Smooth muscle cell (in vitro differentiated cells): ENCODE measurements around the gene DLGAP1. TPM values are rescaled to one million over a fixed set of nuclear protein-coding genes. Genes with fewer than 3 reads are reported as not detected.

Experiments used
- DNase-seq: peaks from one replicate; lab custom pipeline; 2025; ENCODE audit not compliant: unreplicated experiment; lab: John Stamatoyannopoulos, UW
- H2AFZ ChIP-seq: fragments of 200-600 bp; sonication (generic); 2 replicates; pipeline ENCODE4 v1.6.0; 2016; ENCODE audit warnings: antibody characterized with exemption, low read depth, mild to moderate bottlenecking
- H3F3A ChIP-seq: fragments of 200-600 bp; sonication (generic); 2 replicates; pipeline ENCODE4 v1.6.0; 2017; ENCODE audit warnings: antibody characterized with exemption, low read depth
- H3K27ac ChIP-seq: fragments of 200-600 bp; sonication (generic); 2 replicates; pipeline ENCODE4 v1.5.1; 2016; ENCODE audit warnings: low read depth, mild to moderate bottlenecking
- H3K27me3 ChIP-seq: fragments of 200-600 bp; sonication (generic); 2 replicates; pipeline ENCODE4 v1.6.1; 2016; ENCODE audit warnings: low read depth, mild to moderate bottlenecking
- H3K36me3 ChIP-seq: fragments of 200-600 bp; sonication (generic); 2 replicates; pipeline ENCODE4 v1.5.1; 2016; ENCODE audit warnings: low read depth
- H3K4me1 ChIP-seq: fragments of 200-600 bp; sonication (generic); 2 replicates; pipeline ENCODE4 v1.5.1; 2016; ENCODE audit warnings: low read depth
- H3K4me2 ChIP-seq: fragments of 200-600 bp; sonication (generic); 2 replicates; pipeline ENCODE4 v1.6.0; 2016; ENCODE audit warnings: mild to moderate bottlenecking
- H3K4me3 ChIP-seq: fragments of 200-600 bp; sonication (generic); 2 replicates; pipeline ENCODE4 v1.5.1; 2016; ENCODE audit warnings: mild to moderate bottlenecking
- H3K79me2 ChIP-seq: fragments of 200-600 bp; sonication (generic); 2 replicates; pipeline ENCODE4 v1.6.0; 2016; ENCODE audit warnings: low read depth, mild to moderate bottlenecking
- H3K9ac ChIP-seq: fragments of 200-600 bp; sonication (generic); 2 replicates; pipeline ENCODE4 v1.6.0; 2016; ENCODE audit warnings: low read depth
- H3K9me3 ChIP-seq: fragments of 200-600 bp; sonication (generic); replicated peaks from 2 replicates; pipeline ENCODE4 v1.5.1; 2016; ENCODE audit warnings: low read depth
- H4K20me1 ChIP-seq: fragments of 200-600 bp; sonication (generic); 2 replicates; pipeline ENCODE4 v1.6.0; 2016; ENCODE audit warnings: low read depth
- CTCF ChIP-seq: fragments of 200-600 bp; sonication (generic); IDR thresholded peaks from 2 replicates; pipeline ENCODE4 v1.5.1; 2017; ENCODE audit warnings: borderline replicate concordance, mild to moderate bottlenecking, antibody characterized with exemption; ENCODE audit not compliant: insufficient read depth, poor library complexity, severe bottlenecking
- WGBS: methylation state at CpG from one replicate; pipeline ENCODE4 v1.1.7; 2016; ENCODE audit warnings: low lambda C conversion rate; 5-methylcytosine and 5-hydroxymethylcytosine counted together
- polyA plus RNA-seq: library from polyadenylated mRNA; unstranded; fragments of >200 nt; fragmentation: Nextera tagmentation; extraction: Ambion mirVana; gene quantifications from 2 replicates; pipeline ENCODE4 v1.2.1, GENCODE V29; 2016
- total RNA-seq: library from RNA; depleted of rRNA; stranded (reverse); fragments of >200 nt; gene quantifications from 2 replicates; pipeline ENCODE4 v1.2.3, GENCODE V29; 2014

DLGAP1 gene
- total and polyA plus RNA-seq, 2 experiments from 2014 or later: 2.6 to 11.3 TPM

GRCh38 chr18:3524706-3525105 lies 930.4 kb downstream of the DLGAP1 start:
- H3K36me3 ChIP-seq: no peaks in the 10 kb centered on the region
- no peaks in the 10 kb centered on the region for H3K27me3 ChIP-seq
- H3F3A ChIP-seq: no peaks in the 10 kb centered on the region
- no peaks in the 10 kb centered on the region for H4K20me1 ChIP-seq
- no peaks in the 10 kb centered on the region for H3K79me2 ChIP-seq
- H3K4me2 ChIP-seq: no peak overlapping the region
- 32% methylated on average over 5 of the region's 5 CpGs for WGBS
- no peaks in the 10 kb centered on the region for H3K9me3 ChIP-seq
- peaks cover 21% of the 10 kb centered on the region for H3K4me1 ChIP-seq
- H3K27ac ChIP-seq: peak overlapping the region; percentile 0
- no peak overlapping the region for H3K9ac ChIP-seq
- H3K4me3 ChIP-seq: no peak overlapping the region
- H2AFZ ChIP-seq: no peak overlapping the region
- TF ChIP-seq CTCF: no peak
- DNase-seq: no peak

GRCh38 chr18:3520230-3521085 lies 934.6 kb downstream of the DLGAP1 start:
- H3K79me2 ChIP-seq: no peaks in the 10 kb centered on the region
- H3K27me3 ChIP-seq: no peaks in the 10 kb centered on the region
- H3F3A ChIP-seq: no peaks in the 10 kb centered on the region
- no peak overlapping the region for H3K4me2 ChIP-seq
- no peak overlapping the region for H3K9ac ChIP-seq
- peaks cover 3% of the 10 kb centered on the region for H3K4me1 ChIP-seq
- H3K4me3 ChIP-seq: no peak overlapping the region
- no peak for DNase-seq
- no peak overlapping the region for H3K27ac ChIP-seq
- H2AFZ ChIP-seq: no peak overlapping the region
- H3K36me3 ChIP-seq: no peaks in the 10 kb centered on the region
- no peaks in the 10 kb centered on the region for H3K9me3 ChIP-seq
- no peaks in the 10 kb centered on the region for H4K20me1 ChIP-seq
- no peak for TF ChIP-seq CTCF
- 83% methylated on average over 11 of the region's 11 CpGs for WGBS

- Histone ChIP-seq H3K4me3 (no peak overlapping the region), H3K4me1 (peaks cover 10% of the 10 kb centered on the region), H3K4me2 (no peak overlapping the region), H3K27me3 (no peaks in the 10 kb centered on the region), H3K9ac (no peak overlapping the region), H3K27ac (no peak overlapping the region), H3K79me2 (no peaks in the 10 kb centered on the region), H3F3A (peaks cover 13% of the 10 kb centered on the region), H4K20me1 (peaks cover 2% of the 10 kb centered on the region), H2AFZ (no peak overlapping the region), H3K36me3 (no peaks in the 10 kb centered on the region), H3K9me3 (no peaks in the 10 kb centered on the region)
- no peak for DNase-seq
- TF ChIP-seq CTCF: no peak
- WGBS: 83% methylated on average over 15 of the region's 15 CpGs
Observed at GRCh38 chr18:3514312-3515216, 940.5 kb downstream of the DLGAP1 start.
